Anterior cingulate cortex (tissue), 58 donors: ENCODE data around the gene CEP85L.

Experiments
- DNase-seq, 58 donors: peaks; one replicate each; lab custom pipeline; 2025; lab: John Stamatoyannopoulos, UW

CEP85L gene

GRCh38 chr6:118663993-118664985 lies 12.9 kb upstream of the CEP85L start:
- DNase-seq: no peak

GRCh38 chr6:118661831-118662230 lies 10.4 kb upstream of the CEP85L start:
- DNase-seq: no peak

- peak in 2 of 58 donors; percentile 5 to 45 for DNase-seq
These were observed 8.8 kb upstream of the CEP85L start for GRCh38 chr6:118660218-118660569.

GRCh38 chr6:118659513-118660217 lies 8.3 kb upstream of the CEP85L start:
- DNase-seq: no peak

- DNase-seq: no peak
These were observed 5.6 kb upstream of the CEP85L start for GRCh38 chr6:118656847-118657451.

GRCh38 chr6:118652051-118652615 lies 742 bp upstream of the CEP85L start:
- DNase-seq: peak in 3 of 58 donors; percentile 1 to 27 (median 3)

- DNase-seq: peak in 50 of 58 donors; percentile 12 to 76 (median 44)
These were observed 659 bp downstream of the CEP85L start for GRCh38 chr6:118650582-118651281.

GRCh38 chr6:118649918-118650581 lies 1.3 kb downstream of the CEP85L start:
- DNase-seq: peak in 2 of 58 donors; percentile 39 to 42

GRCh38 chr6:118648866-118649554 lies 2.4 kb downstream of the CEP85L start:
- DNase-seq: no peak

- DNase-seq: no peak
These were observed 4.4 kb downstream of the CEP85L start for GRCh38 chr6:118646977-118647376.

- DNase-seq: no peak
These were observed 6.0 kb downstream of the CEP85L start for GRCh38 chr6:118645395-118645794.

- DNase-seq: no peak
These were observed 7.4 kb downstream of the CEP85L start for GRCh38 chr6:118644007-118644406.

GRCh38 chr6:118641042-118641441 lies 10.3 kb downstream of the CEP85L start:
- DNase-seq: no peak

GRCh38 chr6:118639054-118639964 lies 12.1 kb downstream of the CEP85L start:
- DNase-seq: no peak

GRCh38 chr6:118638288-118638687 lies 13.1 kb downstream of the CEP85L start:
- DNase-seq: no peak

GRCh38 chr6:118635909-118636735 lies 15.3 kb downstream of the CEP85L start:
- no peak for DNase-seq

- no peak for DNase-seq
These were observed 19.0 kb downstream of the CEP85L start for GRCh38 chr6:118632359-118632758.
